Measurements from ENCODE around the gene CEP152. TPM values are rescaled to one million over a fixed set of nuclear protein-coding genes. Genes with fewer than 3 reads are reported as not detected.

Gene CEP152
- total and polyA plus RNA-seq, 2 of the 13 experiments (the other 11 are each of a cell fraction or from before 2014, with no cell fraction given): 1.3 to 14.7 TPM

DNA sequence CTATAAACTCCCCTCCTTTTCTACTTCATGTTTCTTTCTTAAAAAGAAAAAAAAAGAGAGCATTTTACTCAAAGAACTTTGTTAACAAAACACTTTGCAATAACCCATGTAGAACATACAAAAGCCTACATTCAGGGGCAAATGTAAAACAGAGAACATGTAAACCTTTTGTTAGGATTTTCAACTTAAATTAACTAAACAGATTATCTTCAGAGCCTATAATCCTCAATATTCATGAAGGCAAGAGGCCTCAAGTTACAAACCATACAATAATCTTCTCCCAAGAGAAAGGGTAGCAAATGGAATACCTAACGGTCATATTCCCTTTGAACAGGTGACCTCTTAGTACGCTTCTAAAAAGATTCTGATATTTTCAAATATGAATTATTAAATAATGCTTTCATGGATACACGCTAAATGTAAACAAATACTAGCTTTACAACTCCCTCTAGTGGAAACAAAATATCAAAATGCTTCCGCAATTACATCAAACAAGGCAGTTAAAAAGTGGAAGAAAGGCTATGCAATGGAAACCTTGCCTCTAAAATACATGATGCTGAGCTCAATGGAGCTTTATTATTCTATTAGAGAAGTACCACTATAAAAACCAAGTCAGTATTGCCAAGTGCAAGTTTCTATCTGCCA is 9.9 kb downstream of the CEP152 start:
- Histone ChIP-seq H2AFZ (ENCODE audit: low read length) (peak overlapping the region; percentile 46), H3K36me3 (replicated peaks in 1 of 2; ENCODE audit: control insufficient read depth in 1 of 2, insufficient read depth in 2 of 2, low read length in 2 of 2) (peaks cover 1 to 14% of the 10 kb centered on the region in 2 experiments; a peak in 3 of 5 replicates), H3K79me2 (ENCODE audit: insufficient read depth, low read length) (peaks cover 15% of the 10 kb centered on the region), H3K4me1 (ENCODE audit: insufficient read depth, low read length) (peaks cover 21% of the 10 kb centered on the region), H3K4me3 (replicated peaks in 1 of 3; ENCODE audit: insufficient read depth in 1 of 3, low read depth in 2 of 3, low read length in 3 of 3) (peak overlapping the region in 1 of 3 experiments; percentile 22; a peak in 2 of 6 replicates), H3K27ac (ENCODE audit: extremely low read length, insufficient read depth, low read length) (peak overlapping the region; percentile 56), H4K20me1 (ENCODE audit: insufficient read depth, low read length) (no peaks in the 10 kb centered on the region), H3K27me3 (ENCODE audit: control insufficient read depth in 1 of 2, insufficient read depth in 2 of 2, low read length in 2 of 2) (no peaks in the 10 kb centered on the region), H3K9me3 (ENCODE audit: low read length) (no peaks in the 10 kb centered on the region), H3K4me2 (ENCODE audit: low read depth, low read length) (peak overlapping the region; percentile 50), H3K9ac (ENCODE audit: insufficient read depth, low read depth, low read length) (no peak overlapping the region)
- ChIA-PET POLR2A (interaction anchor here (2.6 kb wide), 1 partner anchor 10 kb away, joined by 18 read pairs; the partner anchor contains the start of gene CEP152), CTCF (ENCODE audit: low intra/inter-chr PET ratio, low total read pairs) (no interaction called here)
- DNase-seq (ENCODE audit: low spot score) (peak; percentile 26), FAIRE-seq (peak; percentile 50), ATAC-seq (no peak)
- BruUV-seq (replicated peaks): no TSS peak
- intact Hi-C loops (cut with micrococcal nuclease; ENCODE audit: unreplicated experiment): loop anchor here (5.0 to 10.0 kb wide), 2 partner anchors 156 to 444 kb away; partner anchors contain the start of gene FBN1
- 81% methylated on average over 4 of the region's 4 CpGs for WGBS (ENCODE audit: low lambda C conversion rate)
- peak; percentile 35; the same call in 1 of the 2 replicates for TF ChIP-seq STAG1 (CRISPR knock-in tag; IDR thresholded peaks at IDR 0.05)
- no peak for TF ChIP-seq RBM22 (optimal IDR thresholded peaks at IDR 0.05; ENCODE audit: low read length)
- TF ChIP-seq ARHGAP35 (CRISPR knock-in tag; IDR thresholded peaks at IDR 0.05; ENCODE audit: borderline replicate concordance): no peak
- TF ChIP-seq, protein P1, sequence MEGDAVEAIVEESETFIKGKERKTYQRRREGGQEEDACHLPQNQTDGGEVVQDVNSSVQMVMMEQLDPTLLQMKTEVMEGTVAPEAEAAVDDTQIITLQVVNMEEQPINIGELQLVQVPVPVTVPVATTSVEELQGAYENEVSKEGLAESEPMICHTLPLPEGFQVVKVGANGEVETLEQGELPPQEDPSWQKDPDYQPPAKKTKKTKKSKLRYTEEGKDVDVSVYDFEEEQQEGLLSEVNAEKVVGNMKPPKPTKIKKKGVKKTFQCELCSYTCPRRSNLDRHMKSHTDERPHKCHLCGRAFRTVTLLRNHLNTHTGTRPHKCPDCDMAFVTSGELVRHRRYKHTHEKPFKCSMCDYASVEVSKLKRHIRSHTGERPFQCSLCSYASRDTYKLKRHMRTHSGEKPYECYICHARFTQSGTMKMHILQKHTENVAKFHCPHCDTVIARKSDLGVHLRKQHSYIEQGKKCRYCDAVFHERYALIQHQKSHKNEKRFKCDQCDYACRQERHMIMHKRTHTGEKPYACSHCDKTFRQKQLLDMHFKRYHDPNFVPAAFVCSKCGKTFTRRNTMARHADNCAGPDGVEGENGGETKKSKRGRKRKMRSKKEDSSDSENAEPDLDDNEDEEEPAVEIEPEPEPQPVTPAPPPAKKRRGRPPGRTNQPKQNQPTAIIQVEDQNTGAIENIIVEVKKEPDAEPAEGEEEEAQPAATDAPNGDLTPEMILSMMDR (CRISPR knock-in tag; IDR thresholded peaks at IDR 0.05): 0 out of 2 replicates have a peak, but pooled peaks have one; percentile 25
- TF ChIP-seq CBX5 (CRISPR knock-in tag; IDR thresholded peaks at IDR 0.05; ENCODE audit: borderline replicate concordance): no peak
- TF ChIP-seq PHB2 (IDR thresholded peaks at IDR 0.05; ENCODE audit: partially characterized antibody): no peak
- in situ Hi-C loops (cut with HindIII; ENCODE audit: extremely low pct_ligation_motif_present, low pct_unique_long_range_greater_than_20kb): no loop called here
